OCI-LY3 (cell line): ENCODE measurements around the gene CGB5.
"Not testable (repeated sequence)": the region's sequence is repeated elsewhere in the genome, so short reads cannot be mapped to it uniquely, and the experiment has no call there.

Experiments
- H2AFZ ChIP-seq: fragments of 200-600, 300-600 bp; shearing (Covaris generic); 2 replicates; pipeline ENCODE4 v1.6.0; 2014; ENCODE audit warnings: antibody characterized with exemption, low read depth, low read length
- H3K27ac ChIP-seq: fragments of 200-600, 300-600 bp; sonication (generic); 2 replicates; pipeline ENCODE4 v1.5.1; 2014; ENCODE audit warnings: mild to moderate bottlenecking, low read length, moderate library complexity, mixed read lengths
- H3K27me3 ChIP-seq: fragments of 200-600, 300-600 bp; sonication (generic); 2 replicates; pipeline ENCODE4 v1.6.1; 2014; ENCODE audit warnings: low read depth, low read length, mixed read lengths
- H3K36me3 ChIP-seq: fragments of 200-600, 300-600 bp; sonication (generic); replicated peaks from 2 replicates; pipeline ENCODE3; 2014; ENCODE audit warnings: low read depth, low read length, mixed read lengths
- H3K4me1 ChIP-seq: fragments of 300-600, 200-600 bp; sonication (generic); 2 replicates; pipeline ENCODE4 v1.6.1; 2014; ENCODE audit warnings: low read length, mixed read lengths
- H3K4me2 ChIP-seq: fragments of 200-600, 300-600 bp; sonication (generic); 2 replicates; pipeline ENCODE4 v1.6.1; 2014; ENCODE audit warnings: low read length, mixed read lengths
- H3K4me3 ChIP-seq: fragments of 300-600, 200-600 bp; sonication (generic); 2 replicates; pipeline ENCODE4 v1.5.1; 2014; ENCODE audit warnings: antibody characterized with exemption, mild to moderate bottlenecking, low read length, moderate library complexity
- H3K79me2 ChIP-seq: fragments of 300-600, 200-600 bp; shearing (Covaris generic); 2 replicates; pipeline ENCODE4 v1.6.1; 2014; ENCODE audit warnings: mild to moderate bottlenecking, low read length, mixed read lengths
- H3K9ac ChIP-seq: fragments of 300-600, 200-600 bp; shearing (Covaris generic); 2 replicates; pipeline ENCODE4 v1.6.0; 2014; ENCODE audit warnings: mild to moderate bottlenecking, low read length, moderate library complexity
- H3K9me3 ChIP-seq: fragments of 200-600, 300-600 bp; shearing (Covaris generic); 2 replicates; pipeline ENCODE4 v1.6.1; 2014; ENCODE audit warnings: low read length, mixed read lengths; ENCODE audit not compliant: insufficient read depth
- H4K20me1 ChIP-seq: fragments of 200-600, 300-600 bp; sonication (generic); 2 replicates; pipeline ENCODE4 v1.6.1; 2016; ENCODE audit warnings: low read length, mixed read lengths; ENCODE audit not compliant: insufficient read depth
- EZH2phosphoT487 ChIP-seq: fragments of 200-600 bp; shearing (Covaris generic); IDR thresholded peaks from 2 replicates; pipeline ENCODE4 v1.6.1; 2018; ENCODE audit warnings: antibody characterized with exemption, mixed run types, low read depth
- TF ChIP-seq, protein P1 (sequence below): fragments of 200-600, 300-600 bp; sonication (generic); IDR thresholded peaks from 2 replicates; pipeline ENCODE4 v1.5.1; 2014; ENCODE audit warnings: antibody characterized with exemption, low read length, low read depth

The CGB5 gene

DNA sequence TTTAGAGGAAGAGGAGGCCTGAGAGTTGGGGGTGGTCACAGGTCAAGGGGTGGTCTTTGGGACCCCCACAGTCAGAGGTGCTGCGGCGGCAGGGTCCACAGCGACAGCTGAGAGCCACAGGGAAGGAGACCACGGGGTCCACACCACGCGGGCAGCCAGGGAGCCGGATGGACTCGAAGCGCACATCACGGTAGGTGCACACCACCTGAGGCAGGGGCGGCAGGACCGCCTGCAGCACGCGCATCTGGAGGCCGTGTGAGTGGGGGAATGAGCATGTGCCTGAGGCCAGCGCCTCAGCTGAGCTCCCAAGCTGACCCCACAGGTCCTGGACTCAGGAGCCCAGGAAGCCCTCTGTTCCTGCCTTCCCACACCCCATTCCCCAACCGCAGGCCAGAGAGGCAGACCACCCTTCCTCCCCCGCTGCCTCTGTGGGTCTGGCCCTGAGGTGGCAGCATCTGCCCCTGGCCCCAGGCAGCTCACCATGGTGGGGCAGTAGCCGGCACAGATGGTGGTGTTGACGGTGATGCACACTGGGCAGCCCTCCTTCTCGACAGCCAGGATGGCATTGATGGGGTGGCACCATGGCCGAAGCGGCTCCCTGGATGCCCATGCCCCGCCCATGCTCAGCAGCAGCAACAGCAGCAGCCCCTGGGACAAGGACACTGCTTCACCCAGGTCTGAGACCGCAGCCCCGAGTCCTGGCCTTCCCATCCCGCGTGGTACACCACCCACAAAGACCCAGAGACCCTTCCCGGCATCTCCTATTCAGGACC lies 27.4 kb upstream of the CGB5 start:
- Histone ChIP-seq H3K36me3 (peaks cover 29% of the 10 kb centered on the region), H4K20me1 (no peaks in the 10 kb centered on the region), H3K4me1 (peaks cover 9% of the 10 kb centered on the region), H3K9ac (no peak overlapping the region), H3K27me3 (no peaks in the 10 kb centered on the region), H3K4me3 (no peak overlapping the region), H2AFZ (no peak overlapping the region), H3K4me2 (no peak overlapping the region), H3K79me2 (no peaks in the 10 kb centered on the region), H3K9me3 (no peaks in the 10 kb centered on the region), H3K27ac (no peak overlapping the region)
- TF ChIP-seq, protein P1, sequence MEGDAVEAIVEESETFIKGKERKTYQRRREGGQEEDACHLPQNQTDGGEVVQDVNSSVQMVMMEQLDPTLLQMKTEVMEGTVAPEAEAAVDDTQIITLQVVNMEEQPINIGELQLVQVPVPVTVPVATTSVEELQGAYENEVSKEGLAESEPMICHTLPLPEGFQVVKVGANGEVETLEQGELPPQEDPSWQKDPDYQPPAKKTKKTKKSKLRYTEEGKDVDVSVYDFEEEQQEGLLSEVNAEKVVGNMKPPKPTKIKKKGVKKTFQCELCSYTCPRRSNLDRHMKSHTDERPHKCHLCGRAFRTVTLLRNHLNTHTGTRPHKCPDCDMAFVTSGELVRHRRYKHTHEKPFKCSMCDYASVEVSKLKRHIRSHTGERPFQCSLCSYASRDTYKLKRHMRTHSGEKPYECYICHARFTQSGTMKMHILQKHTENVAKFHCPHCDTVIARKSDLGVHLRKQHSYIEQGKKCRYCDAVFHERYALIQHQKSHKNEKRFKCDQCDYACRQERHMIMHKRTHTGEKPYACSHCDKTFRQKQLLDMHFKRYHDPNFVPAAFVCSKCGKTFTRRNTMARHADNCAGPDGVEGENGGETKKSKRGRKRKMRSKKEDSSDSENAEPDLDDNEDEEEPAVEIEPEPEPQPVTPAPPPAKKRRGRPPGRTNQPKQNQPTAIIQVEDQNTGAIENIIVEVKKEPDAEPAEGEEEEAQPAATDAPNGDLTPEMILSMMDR: no peak
- TF ChIP-seq EZH2phosphoT487: no peak

GRCh38 chr19:49017041-49017665 lies 26.5 kb upstream of the CGB5 start, which contains the start of gene LHB:
LHB (minus strand) TSS chr19:49017091; CDS start chr19:49017081, 10 bp downstream.
- no peak within 1 kb of the TSS for H3K27ac ChIP-seq
- H4K20me1 ChIP-seq: no peaks in the 10 kb centered on the region
- H3K4me2 ChIP-seq: peak within 1 kb of the TSS; percentile 20; the same call in 1 of the 2 replicates
- H2AFZ ChIP-seq: no peak within 1 kb of the TSS
- H3K9me3 ChIP-seq: no peaks in the 10 kb centered on the region
- H3K79me2 ChIP-seq: no peaks in the 10 kb centered on the region
- no peaks in the 10 kb centered on the region for H3K27me3 ChIP-seq
- peaks cover 21% of the 10 kb centered on the region for H3K36me3 ChIP-seq
- TF ChIP-seq EZH2phosphoT487: no peak
- TF ChIP-seq, protein P1: no peak
- no peak within 1 kb of the TSS for H3K9ac ChIP-seq
- no peak within 1 kb of the TSS for H3K4me3 ChIP-seq
- peaks cover 10% of the 10 kb centered on the region for H3K4me1 ChIP-seq

DNA sequence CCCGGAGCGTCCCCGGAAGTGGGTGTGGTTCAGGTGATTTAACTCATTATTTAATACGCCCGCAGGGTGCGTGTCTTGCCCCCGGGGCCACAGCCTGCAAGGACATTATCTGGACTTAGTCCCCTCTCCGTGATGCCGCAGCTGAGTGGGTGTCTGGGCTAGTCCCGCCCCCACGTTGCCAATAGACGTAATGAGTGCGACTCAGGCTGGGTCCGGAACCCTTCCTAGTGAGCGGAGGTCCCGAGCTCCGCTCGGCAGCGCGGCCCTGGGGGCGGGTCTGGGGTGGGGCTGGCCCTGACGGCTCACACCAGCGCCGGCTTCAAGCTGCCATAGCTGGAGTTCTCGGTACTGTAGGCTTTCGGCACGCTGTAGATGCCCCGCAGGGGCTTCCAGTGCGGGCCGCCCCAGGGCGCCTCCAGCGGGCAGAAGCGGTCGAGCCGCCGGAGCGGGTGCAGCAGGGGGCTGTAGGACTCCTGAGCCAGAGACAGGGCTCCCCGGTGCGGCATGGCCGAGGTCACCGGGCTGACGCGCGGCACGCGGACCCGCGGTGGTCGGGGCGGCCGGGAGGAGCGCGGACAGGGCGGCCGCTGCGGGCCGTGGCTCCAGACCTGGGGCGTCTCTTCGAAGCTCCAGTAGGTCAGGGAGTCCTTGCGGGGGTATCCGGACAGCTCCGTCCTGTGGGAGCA lies 25.8 kb upstream of the CGB5 start:
- Histone ChIP-seq H3K27me3 (no peaks in the 10 kb centered on the region), H3K27ac (no peak overlapping the region), H3K79me2 (no peaks in the 10 kb centered on the region), H3K36me3 (peaks cover 18% of the 10 kb centered on the region), H2AFZ (no peak overlapping the region), H3K4me1 (peaks cover 10% of the 10 kb centered on the region), H3K4me2 (peak overlapping the region; percentile 20; the same call in 1 of the 2 replicates), H3K4me3 (no peak overlapping the region), H3K9me3 (no peaks in the 10 kb centered on the region), H4K20me1 (no peaks in the 10 kb centered on the region), H3K9ac (no peak overlapping the region)
- TF ChIP-seq EZH2phosphoT487: no peak
- TF ChIP-seq, protein P1: no peak

DNA sequence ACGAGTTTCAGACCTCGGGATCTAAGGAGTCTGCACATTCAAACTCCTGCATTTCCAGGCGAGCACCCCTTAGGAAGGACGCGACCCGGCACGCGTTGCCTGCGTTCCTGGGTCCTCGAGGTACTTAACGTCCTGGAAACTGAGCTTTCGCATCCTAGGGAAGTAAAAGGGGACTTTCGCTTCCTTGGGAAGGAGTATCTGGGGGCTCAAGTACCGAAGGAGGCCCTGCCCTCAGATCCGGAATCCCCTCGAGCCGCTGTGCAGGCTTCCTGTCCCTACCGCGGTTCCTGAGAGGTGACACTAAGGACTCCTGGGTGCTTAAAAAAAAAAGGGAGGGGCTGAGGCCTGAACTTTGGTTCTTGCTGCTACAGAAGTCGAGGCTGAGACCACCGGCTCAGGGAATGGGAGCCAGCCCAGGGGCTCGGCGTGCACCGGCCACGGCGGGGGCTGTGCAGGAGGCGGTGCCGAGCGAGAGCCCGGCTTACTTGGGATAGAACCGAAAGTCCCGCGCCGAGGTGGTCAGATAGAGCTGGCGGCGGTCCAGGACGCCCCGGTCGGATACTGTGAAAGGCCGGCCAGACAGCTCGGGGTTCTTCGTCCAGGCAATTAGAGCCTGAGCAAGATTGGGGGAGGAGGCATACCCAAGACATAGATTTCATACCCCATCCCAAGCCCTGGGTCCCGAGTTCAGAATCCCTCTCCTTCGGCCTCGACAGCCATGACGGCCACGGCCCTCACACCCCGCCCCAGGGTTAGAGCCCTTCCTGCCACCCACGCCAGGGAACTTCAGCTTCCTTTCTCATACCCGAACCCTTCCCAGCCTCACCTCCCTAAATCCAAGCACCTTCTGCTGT lies 25.0 kb upstream of the CGB5 start:
- not testable (repeated sequence) for H2AFZ ChIP-seq, H3K4me3 ChIP-seq, H3K4me2 ChIP-seq, H3K27me3 ChIP-seq, H3K9me3 ChIP-seq, H3K27ac ChIP-seq, H3K9ac ChIP-seq, H4K20me1 ChIP-seq, H3K79me2 ChIP-seq
- Histone ChIP-seq H3K36me3 (peaks cover 18% of the 10 kb centered on the region), H3K4me1 (peaks cover 10% of the 10 kb centered on the region)
